Gastrocnemius medialis (tissue), 4 donors: ENCODE data around the gene ZNF280D. TPM values are rescaled to one million over a fixed set of nuclear protein-coding genes. Genes with fewer than 3 reads are reported as not detected.

Experiments
- ATAC-seq, 2 donors: fragments of 150-250 bp; one replicate each; pipeline ENCODE4 v1.9.1; 2016
- DNase-seq, 2 donors: peaks; one replicate each; pipeline ENCODE4 v3.0.0-alpha.2; 2019
- H3K27ac ChIP-seq, 4 donors: fragments of 200-600 bp; sonication (generic); 1 replicate in 1 of 4; 2 replicates in 3 of 4; pipeline ENCODE4 v1.5.1; 2016 to 2018; ENCODE audit warnings: mild to moderate bottlenecking in 2 of 4, moderate library complexity in 1 of 4
- H3K27me3 ChIP-seq, 3 donors: fragments of 200-600 bp; sonication (generic) in 2 of 3; 1 replicate in 1 of 3; 2 replicates in 2 of 3; pipeline versions ENCODE4 v1.5.1 to v1.6.0; 2016 to 2019; ENCODE audit warnings: mild to moderate bottlenecking in 1 of 3, moderate library complexity in 1 of 3
- H3K36me3 ChIP-seq, 2 donors: fragments of 200-600 bp; sonication (generic) in 1 of 2; one replicate each; pipeline ENCODE4 v1.5.1; 2017 to 2018
- H3K4me1 ChIP-seq, 2 donors: fragments of 200-600 bp; sonication (generic) in 1 of 2; one replicate each; pipeline ENCODE4 v1.5.1; 2016 to 2017; ENCODE audit warnings: mild to moderate bottlenecking in 2 of 2
- H3K4me3 ChIP-seq, 4 donors: fragments of 200-600 bp; sonication (generic) in 3 of 4; 1 replicate in 1 of 4; 2 replicates in 3 of 4; pipeline ENCODE4 v1.5.1; 2016 to 2019; ENCODE audit warnings: mild to moderate bottlenecking in 2 of 4
- H3K9me3 ChIP-seq, 3 donors: fragments of 200-600 bp; sonication (generic) in 2 of 3; 1 replicate in 1 of 3; 2 replicates in 2 of 3; pipeline ENCODE4 v1.5.1; 2016 to 2019
- CTCF ChIP-seq, 5 experiments: fragments of 450-650 bp in 3 of 5; fragments of 200-600 bp in 2 of 5; sonication (generic) in 2 of 5; IDR thresholded peaks in 4 of 5; conservative IDR thresholded peaks in 1 of 5; 1 replicate in 4 of 5; 2 replicates in 1 of 5; pipeline ENCODE4 v1.5.1; 2016 to 2019; ENCODE audit warnings: antibody characterized with exemption in 5 of 5, mild to moderate bottlenecking in 3 of 5, moderate library complexity in 3 of 5
- POLR2A ChIP-seq, 2 donors: fragments of 450-650 bp; IDR thresholded peaks; one replicate each; pipeline ENCODE4 v1.6.1; 2017; ENCODE audit warnings: antibody characterized with exemption in 2 of 2, mild to moderate bottlenecking in 2 of 2, moderate library complexity in 2 of 2
- in situ Hi-C, 4 donors: fragments of 200-750 bp; cut with MboI; loops; one replicate each; pipeline versions ENCODE4 v1.15.0 to v1.8.0; 2017; ENCODE audit warnings: low sequenced_read_pairs in 4 of 4
- intact Hi-C: fragments of 100-400 bp; cut with DNase I; formaldehyde crosslinking; loops from one replicate; pipeline ENCODE4 v1.15.1; 2023; ENCODE audit warnings: low total_unique reads
- total RNA-seq, 4 donors: library from RNA; depleted of rRNA; stranded (reverse); fragments of >200 nt; gene quantifications; one replicate each; pipeline versions ENCODE4 v1.1.0 to v1.2.3, GENCODE V29; 2016

Gene ZNF280D
- total RNA-seq, 4 donors from 2014 or later, result 19.9 to 45.5 (median 23.4) TPM

- in situ Hi-C loops (no loop called here), intact Hi-C loops (no loop called here)
- no peaks in the 10 kb centered on the region for H3K27me3 ChIP-seq
- peaks cover 5 to 8% of the 10 kb centered on the region in 2 donors for H3K4me1 ChIP-seq
- no peaks in the 10 kb centered on the region for H3K9me3 ChIP-seq
- no peak overlapping the region for H3K4me3 ChIP-seq
- no peaks in the 10 kb centered on the region for H3K36me3 ChIP-seq
- ATAC-seq, result no peak
- TF ChIP-seq CTCF (IDR thresholded peaks at IDR 0.05 in 4 of 5, conservative IDR thresholded peaks at IDR 0.05 in 1 of 5), result no peak
- TF ChIP-seq POLR2A (IDR thresholded peaks at IDR 0.05), result no peak
- no peak overlapping the region for H3K27ac ChIP-seq
- no peak for DNase-seq
These were observed 24.6 kb upstream of the ZNF280D start for GRCh38 chr15:56757875-56758274.

GRCh38 chr15:56754772-56755370 is 21.6 kb upstream of the ZNF280D start:
- Histone ChIP-seq H3K27ac (no peak overlapping the region), H3K27me3 (no peaks in the 10 kb centered on the region), H3K4me1 (peaks cover 0 to 3% of the 10 kb centered on the region in 2 donors), H3K4me3 (no peak overlapping the region), H3K36me3 (no peaks in the 10 kb centered on the region), H3K9me3 (no peaks in the 10 kb centered on the region)
- in situ Hi-C loops, result no loop called here
- no peak for ATAC-seq
- intact Hi-C loops, result no loop called here
- TF ChIP-seq CTCF (IDR thresholded peaks at IDR 0.05 in 4 of 5, conservative IDR thresholded peaks at IDR 0.05 in 1 of 5) (no peak), POLR2A (IDR thresholded peaks at IDR 0.05) (no peak)
- no peak for DNase-seq

GRCh38 chr15:56752986-56753385 is 19.7 kb upstream of the ZNF280D start:
- DNase-seq (no peak), ATAC-seq (no peak)
- no peak for TF ChIP-seq POLR2A (IDR thresholded peaks at IDR 0.05)
- TF ChIP-seq CTCF (IDR thresholded peaks at IDR 0.05 in 4 of 5, conservative IDR thresholded peaks at IDR 0.05 in 1 of 5), result no peak
- no peaks in the 10 kb centered on the region for H3K9me3 ChIP-seq
- no peak overlapping the region for H3K27ac ChIP-seq
- no peak overlapping the region for H3K4me3 ChIP-seq
- no peaks in the 10 kb centered on the region for H3K4me1 ChIP-seq
- intact Hi-C loops (no loop called here), in situ Hi-C loops (no loop called here)
- H3K27me3 ChIP-seq, result no peaks in the 10 kb centered on the region
- H3K36me3 ChIP-seq, result no peaks in the 10 kb centered on the region

- Histone ChIP-seq H3K9me3 (no peaks in the 10 kb centered on the region), H3K27ac (no peak overlapping the region), H3K36me3 (no peaks in the 10 kb centered on the region), H3K4me1 (no peaks in the 10 kb centered on the region), H3K27me3 (no peaks in the 10 kb centered on the region), H3K4me3 (no peak overlapping the region)
- TF ChIP-seq CTCF (IDR thresholded peaks at IDR 0.05 in 4 of 5, conservative IDR thresholded peaks at IDR 0.05 in 1 of 5) (no peak), POLR2A (IDR thresholded peaks at IDR 0.05) (no peak)
- peak; percentile 27 to 42 for ATAC-seq
- intact Hi-C loops, result no loop called here
- in situ Hi-C loops, result no loop called here
- no peak for DNase-seq
These were observed 16.7 kb upstream of the ZNF280D start for GRCh38 chr15:56749982-56750381.
